Measurements from ENCODE around the gene ERH. TPM values are rescaled to one million over a fixed set of nuclear protein-coding genes. Genes with fewer than 3 reads are reported as not detected.

Gene ERH
- total RNA-seq, 2 donors from 2014 or later: 68.5 to 111 TPM

DNA sequence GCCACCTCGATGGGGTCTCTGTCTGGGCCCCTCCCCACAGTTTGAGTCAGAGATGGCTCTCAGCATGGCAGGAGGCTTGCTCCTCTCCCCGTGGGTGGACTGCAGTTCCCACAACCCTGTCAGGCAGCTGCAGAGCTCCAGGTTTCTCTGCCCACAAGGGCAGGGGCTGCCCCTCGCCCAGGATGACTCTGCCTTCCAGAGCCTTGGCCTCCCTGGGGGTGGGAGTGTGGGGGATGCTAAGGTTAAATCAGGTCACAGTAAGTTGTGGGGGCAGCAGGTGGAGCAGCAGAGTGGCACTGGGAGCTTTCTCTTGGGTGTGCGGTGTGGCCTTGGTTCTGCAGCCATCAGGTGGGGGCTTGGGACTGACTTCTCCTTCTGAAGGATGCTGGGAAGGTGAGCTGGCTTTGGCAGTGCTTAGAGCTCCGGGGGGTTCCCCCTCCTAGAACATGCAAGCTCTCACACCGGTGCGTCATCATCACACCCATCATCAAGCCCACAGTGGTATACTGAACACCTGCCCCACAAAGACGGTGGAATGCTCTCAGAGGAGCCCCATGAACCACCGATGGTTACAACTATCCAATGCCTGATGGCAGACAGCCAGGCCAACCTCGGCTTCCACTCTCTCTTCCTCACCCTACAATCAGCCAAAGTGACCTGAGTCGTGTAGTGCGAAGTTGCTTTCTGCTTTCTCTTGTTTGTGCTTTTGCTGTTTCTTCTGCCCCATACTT, 39.7 kb downstream of the ERH start:
- TF ChIP-seq POLR2AphosphoS5 (IDR thresholded peaks at IDR 0.05) (no peak), POLR2A (IDR thresholded peaks at IDR 0.05) (no peak)
- TF ChIP-seq, protein P1, sequence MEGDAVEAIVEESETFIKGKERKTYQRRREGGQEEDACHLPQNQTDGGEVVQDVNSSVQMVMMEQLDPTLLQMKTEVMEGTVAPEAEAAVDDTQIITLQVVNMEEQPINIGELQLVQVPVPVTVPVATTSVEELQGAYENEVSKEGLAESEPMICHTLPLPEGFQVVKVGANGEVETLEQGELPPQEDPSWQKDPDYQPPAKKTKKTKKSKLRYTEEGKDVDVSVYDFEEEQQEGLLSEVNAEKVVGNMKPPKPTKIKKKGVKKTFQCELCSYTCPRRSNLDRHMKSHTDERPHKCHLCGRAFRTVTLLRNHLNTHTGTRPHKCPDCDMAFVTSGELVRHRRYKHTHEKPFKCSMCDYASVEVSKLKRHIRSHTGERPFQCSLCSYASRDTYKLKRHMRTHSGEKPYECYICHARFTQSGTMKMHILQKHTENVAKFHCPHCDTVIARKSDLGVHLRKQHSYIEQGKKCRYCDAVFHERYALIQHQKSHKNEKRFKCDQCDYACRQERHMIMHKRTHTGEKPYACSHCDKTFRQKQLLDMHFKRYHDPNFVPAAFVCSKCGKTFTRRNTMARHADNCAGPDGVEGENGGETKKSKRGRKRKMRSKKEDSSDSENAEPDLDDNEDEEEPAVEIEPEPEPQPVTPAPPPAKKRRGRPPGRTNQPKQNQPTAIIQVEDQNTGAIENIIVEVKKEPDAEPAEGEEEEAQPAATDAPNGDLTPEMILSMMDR (IDR thresholded peaks at IDR 0.05): no peak
- DNase-seq (ENCODE audit: low spot score): no peak
- H3K27me3 ChIP-seq (replicated peaks; ENCODE audit: insufficient read depth): no peaks in the 10 kb centered on the region
- peaks cover 5% of the 10 kb centered on the region for H3K4me1 ChIP-seq (replicated peaks)
- no peaks in the 10 kb centered on the region for H3K36me3 ChIP-seq
- no peak overlapping the region for H3K27ac ChIP-seq
- intact Hi-C loops (cut with DNase I): loop anchor here (10.0 kb wide), 1 partner anchor 224 kb away; no protein-coding TSS in a partner anchor
- H3K9me3 ChIP-seq: no peaks in the 10 kb centered on the region
- no peak overlapping the region for H3K4me3 ChIP-seq
- 72% methylated on average over 12 of the region's 12 CpGs for WGBS

DNA sequence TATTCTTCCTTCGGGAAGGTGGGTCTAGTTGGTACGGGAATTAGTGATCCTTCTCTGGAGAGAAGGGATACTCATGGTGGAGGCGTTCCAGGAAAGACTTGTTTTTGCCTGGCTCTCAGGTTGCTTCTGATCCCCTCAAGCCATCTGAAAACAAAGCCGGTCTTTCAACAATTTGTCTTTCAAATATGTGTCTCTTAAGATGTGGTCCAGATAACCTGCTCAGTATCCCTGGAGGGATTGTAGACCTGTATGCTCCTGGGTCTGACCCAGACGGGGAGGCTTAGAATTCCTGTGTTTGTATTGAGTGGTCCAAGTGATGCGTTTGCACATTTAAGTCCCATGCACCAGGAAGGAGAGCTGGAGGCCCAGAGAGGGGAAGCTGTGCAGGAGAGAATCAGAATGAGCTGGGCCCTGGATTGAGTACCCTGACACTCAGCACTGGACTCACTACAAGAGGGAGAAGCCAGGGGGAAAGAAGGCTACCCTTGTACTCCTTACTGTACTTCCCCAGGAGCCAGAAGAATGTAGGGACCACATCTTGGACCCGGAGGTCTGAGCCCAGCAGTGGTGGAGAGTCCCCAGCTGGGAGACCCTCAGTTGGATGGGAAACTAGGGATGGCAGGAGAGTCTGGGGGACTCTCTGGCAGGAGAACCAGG, 40.4 kb downstream of the ERH start:
- 55% methylated on average over 7 of the region's 7 CpGs for WGBS

DNA sequence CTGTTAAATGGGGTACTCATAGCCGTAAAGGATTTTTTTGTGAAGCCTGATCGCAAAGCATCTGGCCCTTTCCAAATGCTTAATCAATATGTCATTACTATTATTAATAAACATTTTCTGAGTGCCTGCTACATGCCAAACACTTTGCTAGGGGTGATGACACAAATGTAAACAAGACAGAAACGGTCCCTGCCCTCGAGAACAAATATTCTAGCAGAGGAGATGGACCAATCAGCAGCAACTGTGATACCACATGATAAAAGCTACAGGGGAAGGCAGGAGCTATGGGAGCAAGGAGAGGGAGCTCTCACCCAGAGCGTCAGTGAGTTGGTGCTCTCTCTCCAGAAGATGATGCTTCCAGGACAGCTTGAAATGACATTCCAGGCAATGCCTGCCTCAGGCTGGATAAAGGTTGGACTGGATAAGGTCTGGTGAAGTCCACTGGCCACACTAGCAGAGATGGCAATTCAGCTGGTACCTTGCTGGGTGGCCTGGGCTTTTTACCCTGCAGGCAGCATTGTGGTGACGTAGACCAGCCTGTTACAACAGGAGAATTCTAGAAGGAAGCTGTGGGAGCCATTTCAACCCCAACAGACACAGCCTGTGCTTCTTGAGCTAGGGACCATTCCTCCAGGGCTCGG, 41.1 kb downstream of the ERH start:
- Histone ChIP-seq H3K27ac (no peak overlapping the region), H3K4me3 (no peak overlapping the region), H3K4me1 (replicated peaks) (peaks cover 5% of the 10 kb centered on the region), H3K9me3 (no peaks in the 10 kb centered on the region), H3K27me3 (replicated peaks; ENCODE audit: insufficient read depth) (no peaks in the 10 kb centered on the region), H3K36me3 (no peaks in the 10 kb centered on the region)
- intact Hi-C loops (cut with DNase I): loop anchor here (10.0 kb wide), 1 partner anchor 222 kb away; no protein-coding TSS in a partner anchor
- TF ChIP-seq POLR2AphosphoS5 (IDR thresholded peaks at IDR 0.05): no peak
- TF ChIP-seq POLR2A (IDR thresholded peaks at IDR 0.05): no peak
- TF ChIP-seq, protein P1 (IDR thresholded peaks at IDR 0.05): no peak
- DNase-seq (ENCODE audit: low spot score): no peak
- 68% methylated on average over 7 of the region's 7 CpGs for WGBS

More for the DNA sequence above, 40.4 kb downstream of the ERH start:
- Histone ChIP-seq H3K27ac (no peak overlapping the region), H3K27me3 (replicated peaks; ENCODE audit: insufficient read depth) (no peaks in the 10 kb centered on the region), H3K9me3 (no peaks in the 10 kb centered on the region), H3K4me3 (no peak overlapping the region), H3K36me3 (no peaks in the 10 kb centered on the region), H3K4me1 (replicated peaks) (peaks cover 5% of the 10 kb centered on the region)
- intact Hi-C loops (cut with DNase I): loop anchor here (10.0 kb wide), 1 partner anchor 223 kb away; no protein-coding TSS in a partner anchor
- no peak for DNase-seq (ENCODE audit: low spot score)
- no peak for TF ChIP-seq POLR2A (IDR thresholded peaks at IDR 0.05)

DNA sequence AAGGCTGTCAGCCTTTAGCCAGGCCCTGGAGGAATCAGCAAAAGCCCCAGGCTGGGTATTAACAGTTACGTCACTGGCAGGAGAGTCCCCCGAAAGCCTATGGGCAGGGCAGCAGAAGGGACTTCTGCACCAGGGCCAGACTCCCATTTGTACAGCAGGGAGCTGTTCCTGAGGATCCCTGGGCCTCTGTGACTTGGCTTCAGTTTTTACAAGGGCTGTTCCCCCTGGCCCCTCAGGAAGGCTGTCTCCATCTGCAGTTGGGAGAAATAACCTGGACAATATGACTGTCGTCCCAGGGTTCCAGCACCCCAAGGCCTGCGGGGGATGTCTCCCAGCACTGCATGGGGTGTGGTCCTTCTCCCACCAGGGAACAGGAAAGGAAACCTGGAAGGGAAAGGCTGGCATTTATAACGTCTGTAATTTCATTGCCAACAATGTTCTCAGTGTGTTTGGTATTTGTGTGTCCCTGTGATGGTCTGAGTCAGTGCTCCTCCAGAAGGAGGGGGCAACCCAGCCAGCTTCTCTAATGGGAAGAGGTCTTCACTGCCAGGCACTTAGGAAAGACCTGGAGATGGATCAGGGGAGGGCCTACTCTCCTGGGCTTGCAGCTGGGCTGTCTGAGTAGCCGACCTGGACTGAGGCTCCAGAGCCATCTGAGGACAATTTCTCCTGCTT, 42.4 kb downstream of the ERH start:
- Histone ChIP-seq H3K27me3 (replicated peaks; ENCODE audit: insufficient read depth) (no peaks in the 10 kb centered on the region), H3K4me3 (no peak overlapping the region), H3K27ac (peak overlapping the region; percentile 61 to 64), H3K4me1 (replicated peaks) (peaks cover 5% of the 10 kb centered on the region), H3K9me3 (no peaks in the 10 kb centered on the region), H3K36me3 (no peaks in the 10 kb centered on the region)
- peak; percentile 23 for DNase-seq (ENCODE audit: low spot score)
- WGBS: 32% methylated on average over 6 of the region's 6 CpGs
- intact Hi-C loops (cut with DNase I): loop anchor here (10.0 kb wide), 1 partner anchor 221 kb away; no protein-coding TSS in a partner anchor
- TF ChIP-seq POLR2AphosphoS5 (IDR thresholded peaks at IDR 0.05) (peak; percentile 59), POLR2A (IDR thresholded peaks at IDR 0.05) (no peak)
- TF ChIP-seq, protein P1 (IDR thresholded peaks at IDR 0.05): no peak

DNA sequence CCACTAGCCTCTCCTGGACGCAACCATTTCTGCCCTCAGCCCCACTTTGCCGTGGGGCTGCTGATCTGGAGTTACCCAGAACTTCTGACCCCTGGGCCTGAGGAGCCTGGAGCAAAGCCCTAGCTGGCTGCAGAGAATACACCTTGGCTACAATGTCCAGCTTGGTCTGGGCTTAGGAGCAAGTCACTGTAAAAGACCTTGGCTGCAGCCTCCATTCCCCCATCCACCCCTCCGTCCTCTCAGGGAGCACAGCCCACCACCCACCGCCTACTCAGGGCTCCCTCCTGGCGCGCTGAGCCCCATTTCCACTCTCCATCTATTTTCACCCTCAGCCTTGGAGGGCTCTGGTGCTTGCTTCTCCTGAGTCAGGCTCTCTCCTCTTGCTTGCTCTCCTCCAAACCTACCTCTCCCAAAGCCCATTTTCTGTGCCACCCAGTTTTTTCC, 42.9 kb downstream of the ERH start:
- Histone ChIP-seq H3K36me3 (no peaks in the 10 kb centered on the region), H3K4me3 (no peak overlapping the region), H3K27ac (peak overlapping the region; percentile 61 to 64), H3K4me1 (replicated peaks) (peaks cover 5% of the 10 kb centered on the region), H3K27me3 (replicated peaks; ENCODE audit: insufficient read depth) (no peaks in the 10 kb centered on the region), H3K9me3 (no peaks in the 10 kb centered on the region)
- TF ChIP-seq, protein P1 (IDR thresholded peaks at IDR 0.05): no peak
- no peak for TF ChIP-seq POLR2AphosphoS5 (IDR thresholded peaks at IDR 0.05)
- no peak for TF ChIP-seq POLR2A (IDR thresholded peaks at IDR 0.05)
- intact Hi-C loops (cut with DNase I): loop anchor here (10.0 kb wide), 1 partner anchor 220 kb away; no protein-coding TSS in a partner anchor
- DNase-seq (ENCODE audit: low spot score): no peak
- WGBS: 89% methylated on average over 6 of the region's 6 CpGs
